Measurements from ENCODE around the gene PRR22.

- TF ChIP-seq CTCF (IDR thresholded peaks at IDR 0.05) (no peak), POLR2A (IDR thresholded peaks at IDR 0.05) (no peak)
Measured at GRCh38 chr19:5788422-5788821, 3.9 kb upstream of the PRR22 start.
